Uterus (tissue), 4 donors: ENCODE data around the gene PPP4R3A. TPM values are rescaled to one million over a fixed set of nuclear protein-coding genes. Genes with fewer than 3 reads are reported as not detected.

ENCODE experiments used
- DNase-seq, 2 donors: peaks; one replicate each; pipeline ENCODE4 v3.0.0-alpha.2; 2019 to 2020
- H3K27ac ChIP-seq, 2 donors: fragments of 200-600 bp; sonication (generic); 1 replicate in 1 of 2; 2 replicates in 1 of 2; pipeline ENCODE4 v1.5.1; 2016 to 2018
- H3K27me3 ChIP-seq, 2 donors: fragments of 200-600 bp; sonication (generic); one replicate each; pipeline ENCODE4 v1.5.1; 2018 to 2019; ENCODE audit warnings: control low read depth in 1 of 2
- H3K36me3 ChIP-seq, 2 donors: fragments of 200-600 bp; sonication (generic); one replicate each; pipeline ENCODE4 v1.5.1; 2019; ENCODE audit warnings: control low read depth in 1 of 2
- H3K4me1 ChIP-seq, 2 donors: fragments of 200-600 bp; sonication (generic); one replicate each; pipeline ENCODE4 v1.5.1; 2018 to 2019; ENCODE audit warnings: control low read depth in 1 of 2
- H3K4me3 ChIP-seq, 2 donors: fragments of 200-600 bp; sonication (generic); 1 replicate in 1 of 2; 2 replicates in 1 of 2; pipeline ENCODE4 v1.5.1; 2018 to 2019; ENCODE audit warnings: mild to moderate bottlenecking in 1 of 2
- H3K9me3 ChIP-seq, 2 donors: fragments of 200-600 bp; sonication (generic); one replicate each; pipeline ENCODE4 v1.5.1; 2019; ENCODE audit warnings: control low read depth in 1 of 2
- CTCF ChIP-seq, 4 experiments: fragments of 200-600 bp in 2 of 4; fragments of 450-650 bp in 2 of 4; sonication (generic) in 2 of 4; IDR thresholded peaks; one replicate each; pipeline ENCODE4 v1.5.1; 2016 to 2019; ENCODE audit warnings: antibody characterized with exemption in 4 of 4, mild to moderate bottlenecking in 2 of 4, moderate library complexity in 1 of 4
- POLR2A ChIP-seq, 2 donors: fragments of 450-650 bp; IDR thresholded peaks; one replicate each; pipeline ENCODE4 v1.6.1; 2016; ENCODE audit warnings: antibody characterized with exemption in 2 of 2, mild to moderate bottlenecking in 1 of 2, moderate library complexity in 1 of 2
- intact Hi-C: fragments of 100-400 bp; cut with DNase I; formaldehyde crosslinking; loops from one replicate; pipeline ENCODE4 v1.15.1; 2023; ENCODE audit warnings: low total_unique reads
- total RNA-seq, 4 donors: library from RNA; depleted of rRNA in 3 of 4; stranded (reverse); fragments of >200 nt in 3 of 4; gene quantifications; one replicate each; pipeline versions ENCODE4 v1.1.0 to v1.2.4, GENCODE V29; 2014 to 2023
- donor health status: DM: yes; HTN: yes; CAD: no.

The PPP4R3A gene
- total RNA-seq, 4 donors from 2014 or later, result 36.2 to 136 (median 116) TPM

GRCh38 chr14:91493169-91493568 is 16.9 kb downstream of the PPP4R3A start:
- intact Hi-C loops, result no loop called here

GRCh38 chr14:91484744-91485143 is 25.4 kb downstream of the PPP4R3A start:
- H3K36me3 ChIP-seq, result no peaks in the 10 kb centered on the region
- no peak for DNase-seq
- H3K27me3 ChIP-seq, result no peaks in the 10 kb centered on the region
- H3K4me1 ChIP-seq, result no peaks in the 10 kb centered on the region
- H3K27ac ChIP-seq, result no peak overlapping the region
- TF ChIP-seq CTCF (IDR thresholded peaks at IDR 0.05) (no peak), POLR2A (IDR thresholded peaks at IDR 0.05) (no peak)
- intact Hi-C loops, result no loop called here
- H3K9me3 ChIP-seq, result no peaks in the 10 kb centered on the region
- no peak overlapping the region for H3K4me3 ChIP-seq

More at GRCh38 chr14:91493169-91493568, 16.9 kb downstream of the PPP4R3A start:
- DNase-seq, result no peak
- no peak overlapping the region for H3K4me3 ChIP-seq
- no peak overlapping the region for H3K27ac ChIP-seq
- TF ChIP-seq CTCF (IDR thresholded peaks at IDR 0.05) (no peak), POLR2A (IDR thresholded peaks at IDR 0.05) (no peak)
- H3K9me3 ChIP-seq, result no peaks in the 10 kb centered on the region
- peaks cover 4 to 5% of the 10 kb centered on the region in 2 donors for H3K4me1 ChIP-seq
- H3K27me3 ChIP-seq, result no peaks in the 10 kb centered on the region
- H3K36me3 ChIP-seq, result no peaks in the 10 kb centered on the region

GRCh38 chr14:91484186-91484585 is 25.9 kb downstream of the PPP4R3A start:
- no peak for DNase-seq
- H3K27ac ChIP-seq, result no peak overlapping the region
- TF ChIP-seq POLR2A (IDR thresholded peaks at IDR 0.05) (no peak), CTCF (IDR thresholded peaks at IDR 0.05) (no peak)
- H3K9me3 ChIP-seq, result no peaks in the 10 kb centered on the region
- H3K27me3 ChIP-seq, result no peaks in the 10 kb centered on the region
- no peaks in the 10 kb centered on the region for H3K36me3 ChIP-seq
- H3K4me1 ChIP-seq, result no peaks in the 10 kb centered on the region
- H3K4me3 ChIP-seq, result no peak overlapping the region
- intact Hi-C loops, result no loop called here

GRCh38 chr14:91482263-91483013 is 27.7 kb downstream of the PPP4R3A start:
- DNase-seq, result no peak
- no peaks in the 10 kb centered on the region for H3K27me3 ChIP-seq
- H3K4me3 ChIP-seq, result no peak overlapping the region
- no peaks in the 10 kb centered on the region for H3K36me3 ChIP-seq
- H3K27ac ChIP-seq, result no peak overlapping the region
- intact Hi-C loops, result no loop called here
- H3K4me1 ChIP-seq, result no peaks in the 10 kb centered on the region
- TF ChIP-seq CTCF (IDR thresholded peaks at IDR 0.05) (no peak), POLR2A (IDR thresholded peaks at IDR 0.05) (no peak)
- no peaks in the 10 kb centered on the region for H3K9me3 ChIP-seq

- intact Hi-C loops, result no loop called here
- no peak overlapping the region for H3K27ac ChIP-seq
- no peaks in the 10 kb centered on the region for H3K4me1 ChIP-seq
- DNase-seq, result no peak
- H3K27me3 ChIP-seq, result no peaks in the 10 kb centered on the region
- H3K4me3 ChIP-seq, result no peak overlapping the region
- H3K36me3 ChIP-seq, result no peaks in the 10 kb centered on the region
- TF ChIP-seq POLR2A (IDR thresholded peaks at IDR 0.05) (no peak), CTCF (IDR thresholded peaks at IDR 0.05) (no peak)
- H3K9me3 ChIP-seq, result no peaks in the 10 kb centered on the region
Observed at GRCh38 chr14:91477388-91477787, 32.7 kb downstream of the PPP4R3A start.
